IgD-negative memory B cell (primary cell): Measurements from ENCODE around the gene SH3PXD2A. TPM values are rescaled to one million over a fixed set of nuclear protein-coding genes. Genes with fewer than 3 reads are reported as not detected.

ENCODE experiments used
- H3K27ac Mint-ChIP-seq, 3 donors: one replicate each; pipeline ENCODE4 v1.8.0; 2020 to 2022; ENCODE audit warnings: mild to moderate bottlenecking in 3 of 3, mixed read lengths in 3 of 3, moderate library complexity in 1 of 3
- H3K27me3 Mint-ChIP-seq: one replicate; pipeline ENCODE4 v1.8.0; 2021; ENCODE audit warnings: mixed read lengths
- H3K36me3 Mint-ChIP-seq: one replicate; pipeline ENCODE4 v1.8.0; 2020; ENCODE audit warnings: mild to moderate bottlenecking, mixed read lengths
- H3K4me1 Mint-ChIP-seq, 3 donors: one replicate each; pipeline ENCODE4 v1.8.0; 2020 to 2022; ENCODE audit warnings: mixed read lengths in 3 of 3, mild to moderate bottlenecking in 1 of 3
- H3K4me3 Mint-ChIP-seq, 4 donors: one replicate each; pipeline ENCODE4 v1.8.0; 2020 to 2022; ENCODE audit warnings: mild to moderate bottlenecking in 4 of 4, mixed read lengths in 4 of 4, moderate library complexity in 3 of 4
- H3K9me3 Mint-ChIP-seq, 3 donors: one replicate each; pipeline ENCODE4 v1.8.0; 2020 to 2021; ENCODE audit warnings: mixed read lengths in 3 of 3, mild to moderate bottlenecking in 1 of 3
- polyA plus RNA-seq: library from polyadenylated mRNA; unstranded; fragments of 300-500 nt; fragmentation: Illumina TruSeq; gene quantifications from one replicate; pipeline ENCODE4 v1.2.3, GENCODE V29; 2021

SH3PXD2A gene
- polyA plus RNA-seq, 1 donor from 2014 or later = 1.2 TPM

DNA sequence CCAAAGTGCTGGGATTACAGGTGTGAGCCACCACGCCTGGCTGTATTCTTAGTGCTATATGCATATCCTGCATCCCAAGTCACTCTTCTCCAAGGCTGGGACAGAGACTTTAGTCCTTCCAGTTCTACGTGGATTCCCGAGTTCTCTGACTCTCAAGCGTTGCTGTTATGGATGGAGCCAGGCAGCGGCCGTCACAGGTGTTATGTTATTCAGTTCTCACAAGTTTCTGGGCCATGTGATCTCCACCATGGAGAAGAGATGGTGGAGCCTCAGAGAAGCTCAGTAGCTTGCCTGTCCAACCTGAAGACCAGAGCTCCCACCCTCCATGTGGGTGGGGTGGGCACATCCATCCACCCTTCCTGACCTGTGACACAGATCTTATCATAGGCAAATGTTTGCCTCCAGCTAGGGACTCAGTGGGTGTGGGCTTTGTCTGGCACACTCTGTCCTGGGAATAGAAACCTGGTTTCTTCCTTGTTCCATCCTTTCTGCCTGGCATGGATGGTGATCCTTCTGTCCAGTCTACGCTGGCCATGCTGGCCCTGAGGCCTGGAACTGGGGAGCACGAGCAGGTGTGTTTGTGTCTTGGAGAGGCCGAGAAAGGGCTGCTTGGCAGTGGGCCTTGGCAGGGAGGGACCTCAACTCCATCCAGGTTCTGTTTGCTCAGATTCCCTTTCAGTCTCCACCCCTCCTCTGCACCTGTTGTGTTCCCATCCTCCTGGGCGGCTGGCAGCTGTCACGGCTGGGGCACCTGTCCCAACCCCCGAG lies 306.6 kb downstream of the SH3PXD2A start:
- Mint-ChIP-seq H3K27ac (peak overlapping the region in 2 of 3 donors; percentile 25 to 53), H3K4me1 (peaks cover 5 to 13% (median 9%) of the 10 kb centered on the region in 3 donors), H3K27me3 (peaks cover under 1% of the 10 kb centered on the region)

DNA sequence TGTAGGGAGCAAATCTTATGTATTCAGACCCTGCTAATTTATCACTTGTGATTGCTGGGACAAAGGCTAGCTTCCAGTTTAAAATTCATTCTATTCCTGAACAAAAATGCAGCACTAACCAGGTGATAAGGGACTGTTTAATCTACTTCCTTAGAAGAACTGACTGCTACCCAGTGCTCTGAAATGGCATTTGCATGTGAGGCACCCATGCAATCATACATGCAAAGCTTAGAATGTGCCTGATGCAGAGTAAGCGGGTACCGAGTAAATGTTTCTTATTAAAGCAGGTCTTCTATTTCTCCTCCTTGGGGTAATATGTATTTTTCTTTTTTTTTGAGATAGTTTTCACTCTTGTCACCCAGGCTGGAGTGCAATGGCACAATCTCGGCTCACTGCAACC lies 307.4 kb downstream of the SH3PXD2A start:
- no peaks in the 10 kb centered on the region for H3K9me3 Mint-ChIP-seq
- no peak overlapping the region for H3K27ac Mint-ChIP-seq
- peaks cover 1% of the 10 kb centered on the region for H3K36me3 Mint-ChIP-seq
- peak overlapping the region in 2 of 4 donors; percentile 28 to 47 for H3K4me3 Mint-ChIP-seq
- H3K27me3 Mint-ChIP-seq = no peaks in the 10 kb centered on the region
- peaks cover 9 to 15% (median 13%) of the 10 kb centered on the region in 3 donors for H3K4me1 Mint-ChIP-seq

More for the DNA sequence above, 306.6 kb downstream of the SH3PXD2A start:
- Mint-ChIP-seq H3K9me3 (no peaks in the 10 kb centered on the region), H3K36me3 (peaks cover 1% of the 10 kb centered on the region), H3K4me3 (peak overlapping the region in 1 of 4 donors; percentile 74)

DNA sequence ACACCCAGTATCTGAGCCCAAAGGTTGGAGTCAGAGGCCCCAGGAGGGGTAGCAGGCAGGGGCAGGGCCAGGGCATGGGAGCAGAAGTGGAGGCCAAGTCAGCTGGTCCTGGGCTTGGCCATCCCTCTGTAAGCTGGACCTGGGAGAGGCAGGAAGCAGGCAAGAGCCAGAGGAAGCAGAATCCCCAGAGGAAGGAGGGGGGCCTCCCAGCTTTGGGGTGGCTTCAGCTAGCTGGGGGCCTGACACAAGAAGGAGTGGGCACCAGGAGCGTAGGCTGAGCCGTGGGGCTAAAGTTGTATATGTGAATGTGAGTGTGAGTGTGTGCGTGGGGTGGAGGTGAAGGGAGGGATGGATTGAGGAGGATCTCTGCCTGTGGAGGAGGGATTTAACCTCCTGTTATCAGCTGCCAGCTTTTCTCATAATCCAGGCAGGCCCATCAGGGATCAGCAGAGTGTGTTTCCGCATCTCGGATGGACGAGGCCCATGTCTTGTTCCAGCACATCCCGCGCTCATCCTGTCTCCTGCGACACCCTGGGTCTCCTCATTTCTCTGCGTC lies 307.9 kb downstream of the SH3PXD2A start:
- no peaks in the 10 kb centered on the region for H3K27me3 Mint-ChIP-seq
- peak overlapping the region in 1 of 3 donors; percentile 81 for H3K27ac Mint-ChIP-seq
- H3K36me3 Mint-ChIP-seq = peaks cover 1% of the 10 kb centered on the region
- no peaks in the 10 kb centered on the region for H3K9me3 Mint-ChIP-seq
- peak overlapping the region in 1 of 4 donors; percentile 32 for H3K4me3 Mint-ChIP-seq
- peaks cover 14 to 19% (median 19%) of the 10 kb centered on the region in 3 donors for H3K4me1 Mint-ChIP-seq

DNA sequence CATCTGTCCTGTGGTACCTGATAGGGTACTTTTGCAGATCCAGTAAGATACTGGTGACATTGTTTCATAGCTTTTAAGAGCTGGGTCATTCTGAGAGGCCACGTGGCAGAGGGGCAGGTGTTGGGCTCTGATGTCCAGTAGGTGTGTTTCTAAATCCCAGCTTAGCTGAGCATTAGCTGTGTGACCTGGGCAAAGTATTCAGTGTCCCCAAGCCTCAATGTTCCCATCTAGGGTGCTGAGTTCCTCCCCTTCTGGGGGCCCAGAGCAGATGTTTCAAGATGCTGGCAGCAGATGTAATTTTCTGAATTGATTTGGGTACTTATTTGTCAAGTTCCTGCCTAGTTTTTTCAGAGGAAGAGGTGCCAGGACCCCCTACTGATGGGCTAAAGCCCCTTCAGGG lies 309.0 kb downstream of the SH3PXD2A start:
- H3K9me3 Mint-ChIP-seq = no peaks in the 10 kb centered on the region
- no peaks in the 10 kb centered on the region for H3K27me3 Mint-ChIP-seq
- no peak overlapping the region for H3K4me3 Mint-ChIP-seq
- peaks cover 14 to 21% (median 20%) of the 10 kb centered on the region in 3 donors for H3K4me1 Mint-ChIP-seq
- H3K27ac Mint-ChIP-seq = no peak overlapping the region
- peaks cover 1% of the 10 kb centered on the region for H3K36me3 Mint-ChIP-seq

DNA sequence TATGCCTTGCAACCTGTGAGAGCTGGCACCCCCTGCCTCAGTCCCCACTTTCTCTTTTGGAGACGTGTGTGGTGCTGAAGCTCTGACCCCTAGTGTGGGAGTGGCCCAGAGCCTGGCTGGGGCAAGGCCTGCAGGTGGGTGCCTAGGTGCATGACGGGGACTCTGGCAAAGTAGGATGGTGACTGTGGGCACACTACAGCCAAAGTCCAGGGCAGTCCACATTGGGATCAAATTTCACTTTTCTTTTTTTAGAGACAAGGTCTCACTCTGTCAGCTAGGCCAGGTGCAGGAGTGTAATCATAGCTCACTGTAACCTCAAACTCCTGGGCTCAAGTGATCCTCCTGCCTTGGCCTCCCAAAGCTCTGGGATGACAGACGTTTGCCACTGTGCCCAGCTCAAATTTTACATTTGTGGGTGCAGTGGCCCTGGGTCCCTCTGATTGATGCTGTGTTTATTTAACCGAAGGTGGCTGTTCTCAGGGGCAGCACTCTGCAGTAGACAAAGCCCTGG lies 309.6 kb downstream of the SH3PXD2A start:
- H3K4me1 Mint-ChIP-seq = peaks cover 14 to 21% (median 20%) of the 10 kb centered on the region in 3 donors
- peaks cover 2% of the 10 kb centered on the region for H3K27me3 Mint-ChIP-seq
- H3K9me3 Mint-ChIP-seq = no peaks in the 10 kb centered on the region
- H3K4me3 Mint-ChIP-seq = peak overlapping the region in 1 of 4 donors; percentile 63
- H3K27ac Mint-ChIP-seq = no peak overlapping the region
- peaks cover 1% of the 10 kb centered on the region for H3K36me3 Mint-ChIP-seq

DNA sequence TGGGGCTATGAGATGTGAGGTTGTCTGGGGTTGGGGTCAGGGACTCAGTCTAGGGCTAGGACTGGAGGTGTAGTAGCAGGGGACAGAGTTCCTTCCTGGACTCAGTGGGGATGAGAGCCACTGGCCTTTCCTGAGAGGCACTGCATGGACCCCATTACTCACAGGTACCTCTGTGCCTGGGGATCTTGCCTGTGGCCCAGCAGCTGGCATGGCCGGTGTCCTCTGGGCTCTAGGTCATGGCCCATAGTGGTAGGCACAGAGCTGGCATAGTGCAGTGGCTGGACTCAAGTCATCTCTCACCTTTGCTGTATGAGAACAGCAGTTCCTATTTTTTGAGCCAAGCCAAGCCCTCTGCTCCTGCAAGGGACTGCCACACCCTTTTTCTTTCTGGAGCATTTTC lies 310.0 kb downstream of the SH3PXD2A start:
- Mint-ChIP-seq H3K9me3 (no peaks in the 10 kb centered on the region), H3K36me3 (peaks cover 1% of the 10 kb centered on the region), H3K4me1 (peaks cover 14 to 21% (median 21%) of the 10 kb centered on the region in 3 donors), H3K27me3 (peaks cover 2% of the 10 kb centered on the region), H3K4me3 (no peak overlapping the region), H3K27ac (no peak overlapping the region)

DNA sequence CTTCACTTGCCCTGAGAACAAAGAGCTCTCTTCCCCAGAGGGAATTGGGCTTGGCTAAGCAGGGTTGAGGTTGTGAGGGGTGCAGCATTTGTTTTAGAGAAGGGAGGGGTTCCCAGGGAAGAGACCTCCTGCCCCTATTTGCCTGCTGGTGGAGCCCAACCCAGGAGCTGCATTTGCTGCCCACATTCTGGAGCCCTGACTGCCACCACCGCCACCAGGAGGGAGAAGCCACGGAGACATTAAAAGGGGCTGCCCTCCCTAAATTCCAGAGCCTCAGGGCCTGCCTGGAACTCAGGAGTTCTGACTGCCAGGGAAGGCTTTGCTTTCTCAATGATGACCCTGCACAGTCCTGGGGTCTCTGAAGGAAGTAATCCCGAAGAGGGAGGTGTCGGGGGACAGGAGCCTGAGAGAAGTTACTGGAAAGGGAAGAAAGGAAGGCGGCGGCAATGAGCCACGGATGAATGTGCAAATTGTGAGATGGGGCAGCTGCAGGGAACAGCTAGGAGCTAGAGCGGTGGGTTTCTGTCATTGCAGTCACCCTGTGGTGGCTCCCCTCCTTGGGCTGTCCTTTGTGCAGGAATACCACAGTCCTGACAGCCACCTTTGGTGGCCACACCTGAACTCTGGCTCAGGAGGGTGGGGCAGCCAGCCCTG lies 310.6 kb downstream of the SH3PXD2A start:
- Mint-ChIP-seq H3K36me3 (no peaks in the 10 kb centered on the region), H3K27ac (no peak overlapping the region), H3K4me1 (peaks cover 14 to 21% (median 21%) of the 10 kb centered on the region in 3 donors), H3K27me3 (peaks cover 2% of the 10 kb centered on the region), H3K4me3 (no peak overlapping the region), H3K9me3 (no peaks in the 10 kb centered on the region)

Other genes starting within 250 kb of the SH3PXD2A start
- 20.5 TPM for gene STN1, start 62.6 kb upstream of the SH3PXD2A start, polyA plus RNA-seq
- gene SLK, start 111.6 kb upstream of the SH3PXD2A start, polyA plus RNA-seq = 3.0 TPM
- not detected for gene COL17A1, start 230.3 kb upstream of the SH3PXD2A start, polyA plus RNA-seq